ENCODE measurements around the gene TCF7. TPM values are rescaled to one million over a fixed set of nuclear protein-coding genes. Genes with fewer than 3 reads are reported as not detected.

TCF7 gene
- total RNA-seq, 1 donor from 2014 or later, result 0.52 TPM

DNA sequence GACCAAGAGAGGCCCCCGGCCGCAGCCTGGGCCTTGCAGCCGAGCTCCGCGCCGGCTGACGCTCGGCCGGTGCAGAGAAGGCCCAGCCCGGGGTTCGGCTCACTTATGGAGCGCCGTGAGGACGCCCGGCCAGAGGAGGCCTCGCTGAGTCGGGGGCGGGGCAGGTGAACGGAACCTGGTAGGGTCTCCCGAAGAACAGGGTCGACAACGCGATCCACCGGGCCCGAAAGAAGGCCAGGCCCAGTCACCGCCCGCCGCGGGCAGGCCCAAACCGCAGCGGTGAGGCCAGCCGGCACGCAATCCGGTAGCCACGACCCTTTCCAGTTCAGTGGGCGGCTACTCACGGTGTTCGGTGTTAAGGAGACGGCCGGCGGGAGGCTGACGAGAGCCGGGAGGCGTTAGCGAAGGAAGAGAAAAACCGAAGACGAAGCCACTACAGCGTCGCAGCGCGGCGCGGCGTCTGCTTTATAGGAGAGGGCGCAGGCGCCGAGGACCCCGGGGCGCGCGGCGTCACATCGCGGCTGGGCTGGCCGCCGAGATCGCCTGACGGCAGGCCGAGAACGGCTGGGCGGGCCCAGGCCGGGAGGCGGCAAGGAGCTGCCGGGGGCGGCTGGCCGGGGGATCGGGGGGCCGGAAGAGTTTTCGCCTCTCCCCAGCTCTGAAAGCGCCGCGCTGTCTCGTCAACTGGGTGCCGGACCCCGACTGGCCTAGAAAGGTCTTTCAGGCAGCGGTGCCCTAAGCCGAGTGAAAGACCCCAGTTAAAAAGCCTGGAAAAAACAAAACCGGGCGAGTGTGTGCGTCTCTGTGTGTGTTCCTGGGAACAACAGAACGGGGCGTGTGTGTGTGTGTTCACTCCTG lies 62.3 kb downstream of the TCF7 start, which contains the start of gene SKP1:
Gene SKP1 (minus strand): TSS at position 440 of the 858 bp plus-strand sequence. CDS start 2,928 bp downstream, outside the sequence.
- peaks cover 2 to 9% (median 6%) of the 10 kb centered on the region in 3 donors for H3K36me3 ChIP-seq (ENCODE audit: control insufficient read depth in 3 of 3, insufficient read depth in 3 of 3, low read length in 3 of 3)
- H3K4me3 ChIP-seq (ENCODE audit: low read length in 3 of 3), result peak within 1 kb of the TSS; percentile 72 to 98 (median 83)
- peak within 1 kb of the TSS; percentile 95 to 100 (median 97) for H3K9ac ChIP-seq (ENCODE audit: low read depth in 1 of 3, low read length in 3 of 3)
- H3K4me1 ChIP-seq (ENCODE audit: control insufficient read depth in 3 of 3, insufficient read depth in 3 of 3, low read length in 3 of 3), result peaks cover 25 to 34% (median 28%) of the 10 kb centered on the region in 3 donors
- H3K27ac ChIP-seq (ENCODE audit: low read depth, low read length), result peak within 1 kb of the TSS; percentile 100
- H3K27me3 ChIP-seq (ENCODE audit: control insufficient read depth in 3 of 3, insufficient read depth in 3 of 3, low read length in 3 of 3), result no peaks in the 10 kb centered on the region
- H3K9me3 ChIP-seq (ENCODE audit: control insufficient read depth in 3 of 3, low read length in 3 of 3), result no peaks in the 10 kb centered on the region

DNA sequence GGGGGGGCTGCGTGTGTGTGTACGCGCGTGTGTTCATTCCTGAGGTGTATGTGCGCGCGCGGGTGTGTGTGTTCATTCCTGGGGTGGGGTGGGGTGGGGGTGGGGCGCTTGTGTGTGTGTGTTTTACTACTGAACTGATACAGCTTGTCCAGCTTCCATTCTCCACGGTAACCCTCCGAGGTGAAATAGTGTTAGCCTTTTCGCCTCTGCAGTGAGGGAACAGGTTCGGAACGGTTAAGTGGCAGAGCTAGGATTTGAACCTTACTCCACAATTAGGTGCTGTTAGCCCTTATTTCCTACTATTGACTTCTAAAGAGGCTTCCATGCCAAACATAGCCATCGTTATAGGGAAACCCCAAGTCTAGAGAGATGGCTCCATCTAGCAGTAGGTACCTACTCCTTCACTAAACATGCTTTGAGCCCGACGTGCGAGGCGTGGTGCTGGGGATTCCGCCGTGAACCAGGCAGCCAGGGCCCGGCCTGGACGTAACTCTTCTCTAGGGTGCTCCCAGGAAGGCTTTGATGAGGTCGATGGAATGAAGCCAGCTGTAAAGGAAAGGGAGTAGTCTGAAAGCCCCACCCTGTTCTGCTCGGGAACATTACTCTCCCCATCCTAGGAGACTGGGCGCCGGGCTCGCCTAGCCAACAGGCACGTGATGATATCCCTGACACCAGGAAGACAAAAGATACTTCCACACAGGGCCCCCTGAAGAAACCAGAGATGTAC lies 63.1 kb downstream of the TCF7 start:
- H3K4me1 ChIP-seq (ENCODE audit: control insufficient read depth in 3 of 3, insufficient read depth in 3 of 3, low read length in 3 of 3), result peaks cover 25 to 28% (median 28%) of the 10 kb centered on the region in 3 donors
- peaks cover 0 to 2% (median 1%) of the 10 kb centered on the region in 3 donors for H3K36me3 ChIP-seq (ENCODE audit: control insufficient read depth in 3 of 3, insufficient read depth in 3 of 3, low read length in 3 of 3)
- peak overlapping the region; percentile 100 for H3K27ac ChIP-seq (ENCODE audit: low read depth, low read length)
- no peaks in the 10 kb centered on the region for H3K9me3 ChIP-seq (ENCODE audit: control insufficient read depth in 3 of 3, low read length in 3 of 3)
- no peaks in the 10 kb centered on the region for H3K27me3 ChIP-seq (ENCODE audit: control insufficient read depth in 3 of 3, insufficient read depth in 3 of 3, low read length in 3 of 3)
- peak overlapping the region; percentile 95 to 100 (median 97) for H3K9ac ChIP-seq (ENCODE audit: low read depth in 1 of 3, low read length in 3 of 3)
- peak overlapping the region; percentile 72 to 98 (median 83) for H3K4me3 ChIP-seq (ENCODE audit: low read length in 3 of 3)

DNA sequence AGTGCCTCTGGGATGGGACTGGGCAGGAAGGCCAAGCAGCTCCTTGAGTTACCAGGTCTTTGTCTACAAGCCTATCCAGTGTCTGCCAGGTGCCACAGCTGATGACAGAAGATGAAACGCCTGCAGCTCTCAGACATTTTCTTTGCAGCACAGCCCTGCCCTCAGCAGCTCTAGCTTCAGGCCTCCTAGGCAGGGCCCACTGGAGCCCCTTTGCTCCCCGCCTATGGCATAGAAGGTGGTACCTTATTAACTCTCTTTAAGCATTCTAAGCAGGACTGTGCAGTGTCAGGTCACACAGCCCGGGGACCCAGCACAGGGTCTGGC lies 63.6 kb downstream of the TCF7 start:
- Histone ChIP-seq H3K4me3 (ENCODE audit: low read length in 3 of 3) (peak overlapping the region; percentile 72 to 98 (median 83)), H3K27ac (ENCODE audit: low read depth, low read length) (peak overlapping the region; percentile 100), H3K9ac (ENCODE audit: low read depth in 1 of 3, low read length in 3 of 3) (peak overlapping the region; percentile 95 to 100 (median 97)), H3K9me3 (ENCODE audit: control insufficient read depth in 3 of 3, low read length in 3 of 3) (no peaks in the 10 kb centered on the region), H3K4me1 (ENCODE audit: control insufficient read depth in 3 of 3, insufficient read depth in 3 of 3, low read length in 3 of 3) (peaks cover 25 to 28% (median 28%) of the 10 kb centered on the region in 3 donors), H3K36me3 (ENCODE audit: control insufficient read depth in 3 of 3, insufficient read depth in 3 of 3, low read length in 3 of 3) (peaks cover 0 to 1% (median 0%) of the 10 kb centered on the region in 3 donors), H3K27me3 (ENCODE audit: control insufficient read depth in 3 of 3, insufficient read depth in 3 of 3, low read length in 3 of 3) (no peaks in the 10 kb centered on the region)

DNA sequence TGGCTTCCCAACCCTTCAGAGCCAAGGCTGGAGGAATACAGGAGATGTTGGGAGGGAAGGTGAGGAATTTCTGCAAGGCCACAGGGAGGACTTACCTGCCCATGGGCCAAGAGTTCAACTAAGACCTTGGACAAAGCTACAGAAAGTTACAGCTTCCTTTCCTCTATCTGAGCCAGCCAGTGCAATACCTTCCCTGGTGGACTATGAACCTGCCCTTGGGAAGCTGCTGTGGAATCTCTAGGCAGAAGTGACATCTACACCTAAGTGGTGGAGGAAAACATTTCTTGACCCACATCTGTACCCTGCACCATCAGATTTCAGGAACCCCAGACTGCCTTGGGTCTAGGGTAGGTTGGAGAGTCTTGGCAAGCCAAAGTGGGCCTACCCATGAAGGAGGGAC lies 69.0 kb downstream of the TCF7 start:
- no peak overlapping the region for H3K4me3 ChIP-seq (ENCODE audit: low read length in 3 of 3)
- H3K27me3 ChIP-seq (ENCODE audit: control insufficient read depth in 3 of 3, insufficient read depth in 3 of 3, low read length in 3 of 3), result no peaks in the 10 kb centered on the region
- no peaks in the 10 kb centered on the region for H3K9me3 ChIP-seq (ENCODE audit: control insufficient read depth in 3 of 3, low read length in 3 of 3)
- no peak overlapping the region for H3K27ac ChIP-seq (ENCODE audit: low read depth, low read length)
- peaks cover 0 to 8% (median 3%) of the 10 kb centered on the region in 3 donors for H3K4me1 ChIP-seq (ENCODE audit: control insufficient read depth in 3 of 3, insufficient read depth in 3 of 3, low read length in 3 of 3)
- no peak overlapping the region for H3K9ac ChIP-seq (ENCODE audit: low read depth in 1 of 3, low read length in 3 of 3)
- H3K36me3 ChIP-seq (ENCODE audit: control insufficient read depth in 3 of 3, insufficient read depth in 3 of 3, low read length in 3 of 3), result no peaks in the 10 kb centered on the region

DNA sequence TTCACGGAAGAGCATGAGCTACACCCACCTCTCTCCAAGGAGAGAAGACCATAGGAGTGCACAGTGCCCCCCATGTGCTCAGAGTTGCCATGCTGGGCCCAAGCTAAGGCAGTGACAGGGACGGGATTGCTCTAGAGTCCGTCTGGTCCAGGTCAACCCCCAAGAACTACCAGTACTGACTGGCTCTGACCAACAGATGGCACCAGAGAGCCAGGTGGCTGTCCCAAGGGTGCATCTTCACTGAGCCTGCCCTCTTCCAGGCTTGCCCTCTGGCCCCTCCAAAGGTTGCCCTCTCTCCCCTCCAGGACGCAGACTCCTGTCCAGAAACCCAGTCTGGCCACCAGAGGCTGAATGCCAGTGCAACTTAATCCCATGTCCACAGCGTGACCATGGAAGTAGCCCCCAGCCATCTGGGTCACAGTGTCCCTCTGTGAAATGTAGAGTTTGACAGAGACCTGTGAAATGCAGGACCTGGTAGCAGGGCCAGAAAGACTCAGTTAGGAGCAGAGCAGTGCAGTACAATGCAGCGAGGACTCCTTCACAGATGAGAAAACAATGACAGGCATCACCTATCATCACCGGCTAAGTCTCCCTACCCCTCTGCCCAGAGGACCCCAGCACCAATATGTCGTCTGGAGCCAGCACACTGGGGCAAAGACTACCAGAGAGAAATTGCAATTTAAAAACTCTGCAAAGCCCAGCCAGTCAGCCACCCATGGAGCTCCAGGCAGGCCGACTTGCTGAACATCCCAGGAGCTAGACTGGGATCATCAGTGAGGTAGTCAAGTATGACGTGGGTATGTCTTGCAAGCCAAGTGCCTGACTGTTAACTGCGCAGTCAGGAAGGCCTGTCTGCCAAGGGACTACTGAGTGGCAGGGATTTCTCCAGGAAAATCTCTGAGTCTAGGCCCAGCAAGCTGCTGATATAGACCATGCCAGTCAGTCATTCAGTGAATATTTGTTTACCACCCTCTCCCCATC lies 70.0 kb downstream of the TCF7 start:
- H3K9me3 ChIP-seq (ENCODE audit: control insufficient read depth in 3 of 3, low read length in 3 of 3), result no peaks in the 10 kb centered on the region
- no peak overlapping the region for H3K4me3 ChIP-seq (ENCODE audit: low read length in 3 of 3)
- H3K4me1 ChIP-seq (ENCODE audit: control insufficient read depth in 3 of 3, insufficient read depth in 3 of 3, low read length in 3 of 3), result peaks cover 0 to 8% (median 3%) of the 10 kb centered on the region in 3 donors
- no peaks in the 10 kb centered on the region for H3K36me3 ChIP-seq (ENCODE audit: control insufficient read depth in 3 of 3, insufficient read depth in 3 of 3, low read length in 3 of 3)
- H3K27me3 ChIP-seq (ENCODE audit: control insufficient read depth in 3 of 3, insufficient read depth in 3 of 3, low read length in 3 of 3), result no peaks in the 10 kb centered on the region
- H3K27ac ChIP-seq (ENCODE audit: low read depth, low read length), result no peak overlapping the region
- peak overlapping the region in 2 of 3 donors; percentile 4 to 5 for H3K9ac ChIP-seq (ENCODE audit: low read depth in 1 of 3, low read length in 3 of 3)

DNA sequence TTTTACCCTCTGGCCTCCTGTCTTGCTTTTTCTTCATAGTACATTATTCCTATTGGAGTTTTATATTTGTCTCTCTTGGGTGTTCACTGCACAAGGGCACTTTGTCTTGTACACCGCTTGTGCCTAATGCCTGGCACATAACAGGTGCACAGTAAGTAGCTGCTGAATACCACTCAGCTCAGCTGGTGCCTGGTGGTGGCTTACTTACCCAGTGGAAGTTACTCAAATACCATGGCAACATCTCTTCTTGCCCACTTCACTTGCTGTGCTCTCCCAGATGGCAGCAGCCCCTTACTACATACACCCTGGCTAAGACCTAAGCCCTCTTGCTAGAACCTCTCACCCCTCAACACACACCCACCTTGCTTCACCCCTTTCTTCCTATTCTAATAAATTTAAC lies 73.6 kb downstream of the TCF7 start:
- Histone ChIP-seq H3K4me3 (ENCODE audit: low read length in 3 of 3) (no peak overlapping the region), H3K9ac (ENCODE audit: low read depth in 1 of 3, low read length in 3 of 3) (no peak overlapping the region), H3K27ac (ENCODE audit: low read depth, low read length) (no peak overlapping the region), H3K27me3 (ENCODE audit: control insufficient read depth in 3 of 3, insufficient read depth in 3 of 3, low read length in 3 of 3) (no peaks in the 10 kb centered on the region), H3K4me1 (ENCODE audit: control insufficient read depth in 3 of 3, insufficient read depth in 3 of 3, low read length in 3 of 3) (peaks cover 0 to 8% (median 7%) of the 10 kb centered on the region in 3 donors), H3K36me3 (ENCODE audit: control insufficient read depth in 3 of 3, insufficient read depth in 3 of 3, low read length in 3 of 3) (no peaks in the 10 kb centered on the region), H3K9me3 (ENCODE audit: control insufficient read depth in 3 of 3, low read length in 3 of 3) (no peaks in the 10 kb centered on the region)

DNA sequence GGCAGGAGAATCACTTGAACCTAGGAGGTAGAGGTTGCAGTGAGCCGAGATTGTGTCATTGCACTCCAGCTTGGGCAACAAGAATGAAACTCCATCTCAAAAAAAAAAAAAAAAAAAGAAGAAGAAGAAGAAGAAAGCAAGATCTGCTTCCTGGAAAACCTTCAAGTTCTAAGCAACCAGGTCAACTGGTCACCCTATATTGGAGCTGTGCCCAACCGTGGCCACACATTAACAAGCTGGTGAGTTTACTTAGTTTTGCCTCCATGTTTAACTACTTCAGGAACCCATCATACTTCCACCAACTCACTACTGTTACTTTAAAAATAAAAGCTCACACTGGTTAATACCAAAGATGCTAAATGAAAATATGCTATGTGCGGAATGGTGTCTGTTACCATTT lies 74.5 kb downstream of the TCF7 start:
- Histone ChIP-seq H3K9me3 (ENCODE audit: control insufficient read depth in 3 of 3, low read length in 3 of 3) (no peaks in the 10 kb centered on the region), H3K9ac (ENCODE audit: low read depth in 1 of 3, low read length in 3 of 3) (no peak overlapping the region), H3K4me3 (ENCODE audit: low read length in 3 of 3) (no peak overlapping the region), H3K36me3 (ENCODE audit: control insufficient read depth in 3 of 3, insufficient read depth in 3 of 3, low read length in 3 of 3) (no peaks in the 10 kb centered on the region), H3K27ac (ENCODE audit: low read depth, low read length) (no peak overlapping the region), H3K27me3 (ENCODE audit: control insufficient read depth in 3 of 3, insufficient read depth in 3 of 3, low read length in 3 of 3) (no peaks in the 10 kb centered on the region), H3K4me1 (ENCODE audit: control insufficient read depth in 3 of 3, insufficient read depth in 3 of 3, low read length in 3 of 3) (peaks cover 0 to 7% (median 5%) of the 10 kb centered on the region in 3 donors)

DNA sequence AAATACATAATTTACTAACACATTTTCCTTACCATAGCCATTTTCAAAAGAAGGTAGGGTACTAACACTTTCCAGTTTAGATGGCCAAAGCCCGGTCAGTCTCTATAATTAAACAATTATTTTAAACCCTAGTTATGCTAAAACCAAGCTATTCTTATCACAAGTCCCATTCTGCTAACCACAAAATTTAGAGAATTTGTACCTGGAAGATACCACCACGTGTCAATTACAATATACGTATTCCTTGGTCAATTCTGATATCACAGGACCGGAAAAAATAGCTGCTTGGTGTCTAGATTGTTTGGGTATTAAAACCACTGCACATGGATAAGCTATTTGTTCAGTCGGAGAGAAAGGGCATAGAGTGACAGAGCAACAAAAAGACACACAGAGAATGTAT lies 81.2 kb downstream of the TCF7 start:
- peak overlapping the region; percentile 25 for H3K27ac ChIP-seq (ENCODE audit: low read depth, low read length)
- peaks cover 16 to 30% (median 25%) of the 10 kb centered on the region in 3 donors for H3K36me3 ChIP-seq (ENCODE audit: control insufficient read depth in 3 of 3, insufficient read depth in 3 of 3, low read length in 3 of 3)
- H3K9me3 ChIP-seq (ENCODE audit: control insufficient read depth in 3 of 3, low read length in 3 of 3), result no peaks in the 10 kb centered on the region
- H3K9ac ChIP-seq (ENCODE audit: low read depth in 1 of 3, low read length in 3 of 3), result no peak overlapping the region
- no peak overlapping the region for H3K4me3 ChIP-seq (ENCODE audit: low read length in 3 of 3)
- no peaks in the 10 kb centered on the region for H3K27me3 ChIP-seq (ENCODE audit: control insufficient read depth in 3 of 3, insufficient read depth in 3 of 3, low read length in 3 of 3)
- H3K4me1 ChIP-seq (ENCODE audit: control insufficient read depth in 3 of 3, insufficient read depth in 3 of 3, low read length in 3 of 3), result peaks cover 0 to 4% (median 0%) of the 10 kb centered on the region in 3 donors
